Tibial artery (tissue), 4 donors: ENCODE data around the gene HAPLN3.
"Not testable (repeated sequence)": the region's sequence is repeated elsewhere in the genome, so short reads cannot be mapped to it uniquely, and the experiment has no call there.

Experiments
- DNase-seq, 2 donors: peaks; one replicate each; pipeline ENCODE4 v3.0.0-alpha.2; 2019
- H3K27ac ChIP-seq, 2 donors: fragments of 200-600 bp; sonication (generic) in 1 of 2; 1 replicate in 1 of 2; 2 replicates in 1 of 2; pipeline ENCODE4 v1.5.1; 2018 to 2019; ENCODE audit warnings: mild to moderate bottlenecking in 1 of 2
- H3K27me3 ChIP-seq, 2 donors: fragments of 200-600 bp; sonication (generic) in 1 of 2; one replicate each; pipeline versions ENCODE4 v1.5.1 to v1.6.0; 2016 to 2019
- H3K36me3 ChIP-seq, 3 donors: fragments of 200-600 bp; sonication (generic) in 2 of 3; one replicate each; pipeline ENCODE4 v1.5.1; 2016 to 2019; ENCODE audit warnings: mild to moderate bottlenecking in 2 of 3
- H3K4me1 ChIP-seq, 4 donors: fragments of 200-600 bp; sonication (generic) in 2 of 4; 1 replicate in 3 of 4; 2 replicates in 1 of 4; pipeline ENCODE4 v1.5.1; 2016 to 2019
- H3K4me3 ChIP-seq, 2 donors: fragments of 200-600 bp; sonication (generic) in 1 of 2; 1 replicate in 1 of 2; 2 replicates in 1 of 2; pipeline ENCODE4 v1.5.1; 2018 to 2019; ENCODE audit warnings: mild to moderate bottlenecking in 2 of 2
- H3K9me3 ChIP-seq, 3 donors: fragments of 200-600 bp; sonication (generic) in 1 of 3; one replicate each; pipeline ENCODE4 v1.5.1; 2016 to 2019
- intact Hi-C: fragments of 100-400 bp; cut with DNase I; formaldehyde crosslinking; loops from one replicate; pipeline ENCODE4 v1.15.0; 2023; ENCODE audit warnings: low total_unique reads
- TF ChIP-seq, protein P1 (sequence below), 2 experiments: fragments of 200-600 bp in 1 of 2; fragments of 450-650 bp in 1 of 2; IDR thresholded peaks; one replicate each; pipeline ENCODE4 v1.5.1; 2017 to 2019; ENCODE audit warnings: antibody characterized with exemption in 2 of 2, mild to moderate bottlenecking in 1 of 2, moderate library complexity in 1 of 2

HAPLN3 gene

DNA sequence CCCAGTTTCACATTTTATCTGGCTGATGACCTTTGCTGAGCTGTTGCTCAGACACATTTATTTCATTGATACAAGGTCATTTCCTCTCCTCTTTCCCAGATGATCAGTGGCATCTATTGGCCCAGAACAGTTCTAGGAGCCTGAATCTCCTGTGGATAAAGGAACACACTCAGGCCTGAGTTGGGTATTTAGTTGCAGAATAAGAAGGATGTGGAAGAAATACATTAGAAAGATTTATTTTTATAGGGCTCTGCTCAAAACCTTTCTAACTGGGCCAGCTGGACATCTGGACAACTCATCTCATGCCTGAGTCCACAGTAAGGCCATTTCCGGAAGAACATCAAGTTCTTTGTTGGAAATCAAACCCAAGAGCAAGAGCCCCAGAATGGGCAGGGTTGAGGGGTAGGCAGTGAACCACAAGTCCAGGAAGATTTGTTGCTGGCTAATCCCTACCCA lies 37.6 kb upstream of the HAPLN3 start:
- intact Hi-C loops: no loop called here
- no peaks in the 10 kb centered on the region for H3K9me3 ChIP-seq
- DNase-seq: no peak
- H3K36me3 ChIP-seq: no peaks in the 10 kb centered on the region
- TF ChIP-seq, protein P1, sequence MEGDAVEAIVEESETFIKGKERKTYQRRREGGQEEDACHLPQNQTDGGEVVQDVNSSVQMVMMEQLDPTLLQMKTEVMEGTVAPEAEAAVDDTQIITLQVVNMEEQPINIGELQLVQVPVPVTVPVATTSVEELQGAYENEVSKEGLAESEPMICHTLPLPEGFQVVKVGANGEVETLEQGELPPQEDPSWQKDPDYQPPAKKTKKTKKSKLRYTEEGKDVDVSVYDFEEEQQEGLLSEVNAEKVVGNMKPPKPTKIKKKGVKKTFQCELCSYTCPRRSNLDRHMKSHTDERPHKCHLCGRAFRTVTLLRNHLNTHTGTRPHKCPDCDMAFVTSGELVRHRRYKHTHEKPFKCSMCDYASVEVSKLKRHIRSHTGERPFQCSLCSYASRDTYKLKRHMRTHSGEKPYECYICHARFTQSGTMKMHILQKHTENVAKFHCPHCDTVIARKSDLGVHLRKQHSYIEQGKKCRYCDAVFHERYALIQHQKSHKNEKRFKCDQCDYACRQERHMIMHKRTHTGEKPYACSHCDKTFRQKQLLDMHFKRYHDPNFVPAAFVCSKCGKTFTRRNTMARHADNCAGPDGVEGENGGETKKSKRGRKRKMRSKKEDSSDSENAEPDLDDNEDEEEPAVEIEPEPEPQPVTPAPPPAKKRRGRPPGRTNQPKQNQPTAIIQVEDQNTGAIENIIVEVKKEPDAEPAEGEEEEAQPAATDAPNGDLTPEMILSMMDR (IDR thresholded peaks at IDR 0.05): no peak
- H3K4me1 ChIP-seq: no peaks in the 10 kb centered on the region
- no peak overlapping the region for H3K27ac ChIP-seq
- H3K4me3 ChIP-seq: no peak overlapping the region
- no peaks in the 10 kb centered on the region for H3K27me3 ChIP-seq

DNA sequence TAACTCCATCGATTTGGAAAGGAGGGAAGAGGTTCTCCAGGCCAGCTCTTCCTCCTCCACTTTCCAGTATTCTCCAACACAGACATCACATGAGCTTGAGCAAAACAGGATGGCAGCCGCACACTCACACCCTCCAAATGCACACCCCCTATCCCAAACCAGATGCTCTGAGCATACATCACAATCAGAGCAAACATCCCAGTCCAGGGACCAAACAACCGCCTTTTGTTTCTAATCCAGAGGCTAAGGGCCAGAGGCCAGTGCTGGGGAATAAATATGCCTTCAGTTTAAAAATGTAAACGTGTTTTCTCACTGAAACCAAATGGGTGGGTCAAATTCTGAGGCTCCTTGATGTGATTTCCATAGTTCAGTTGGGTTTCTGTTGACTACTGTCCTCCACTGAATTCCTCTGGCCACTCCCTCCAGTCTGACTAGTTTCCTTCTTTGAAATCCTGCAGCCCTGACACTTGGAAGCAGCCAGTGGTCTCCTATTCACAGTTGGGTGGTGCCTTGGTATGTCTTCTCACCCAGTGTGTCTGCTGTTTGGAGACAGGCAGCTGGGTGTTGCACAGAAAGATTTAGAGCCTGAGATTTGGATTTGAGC lies 37.0 kb upstream of the HAPLN3 start:
- intact Hi-C loops: no loop called here

DNA sequence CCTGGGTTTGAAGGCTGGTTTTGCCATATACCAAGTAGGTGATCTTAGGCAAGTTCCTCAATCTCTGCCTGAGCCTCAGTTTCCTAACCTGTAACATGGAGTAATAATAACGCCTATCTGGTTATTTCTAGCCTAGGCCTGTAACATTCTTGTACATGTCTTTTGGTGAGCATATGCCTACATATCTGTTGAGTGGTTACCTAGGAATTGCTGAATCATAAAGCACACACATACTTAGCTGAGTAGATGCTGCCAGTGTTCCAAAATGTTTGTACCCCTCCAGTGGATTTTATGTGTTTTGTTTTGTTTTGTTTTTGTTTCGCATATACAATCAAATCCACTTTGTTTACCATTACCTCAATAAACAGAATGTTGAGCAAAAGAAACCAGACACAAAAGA lies 35.2 kb upstream of the HAPLN3 start:
- intact Hi-C loops: no loop called here

More for the DNA sequence above, 37.0 kb upstream of the HAPLN3 start:
- Histone ChIP-seq H3K4me1 (no peaks in the 10 kb centered on the region), H3K4me3 (no peak overlapping the region), H3K9me3 (no peaks in the 10 kb centered on the region), H3K36me3 (no peaks in the 10 kb centered on the region), H3K27ac (peak overlapping the region; percentile 7 to 19), H3K27me3 (no peaks in the 10 kb centered on the region)
- TF ChIP-seq, protein P1 (IDR thresholded peaks at IDR 0.05): no peak
- no peak for DNase-seq

DNA sequence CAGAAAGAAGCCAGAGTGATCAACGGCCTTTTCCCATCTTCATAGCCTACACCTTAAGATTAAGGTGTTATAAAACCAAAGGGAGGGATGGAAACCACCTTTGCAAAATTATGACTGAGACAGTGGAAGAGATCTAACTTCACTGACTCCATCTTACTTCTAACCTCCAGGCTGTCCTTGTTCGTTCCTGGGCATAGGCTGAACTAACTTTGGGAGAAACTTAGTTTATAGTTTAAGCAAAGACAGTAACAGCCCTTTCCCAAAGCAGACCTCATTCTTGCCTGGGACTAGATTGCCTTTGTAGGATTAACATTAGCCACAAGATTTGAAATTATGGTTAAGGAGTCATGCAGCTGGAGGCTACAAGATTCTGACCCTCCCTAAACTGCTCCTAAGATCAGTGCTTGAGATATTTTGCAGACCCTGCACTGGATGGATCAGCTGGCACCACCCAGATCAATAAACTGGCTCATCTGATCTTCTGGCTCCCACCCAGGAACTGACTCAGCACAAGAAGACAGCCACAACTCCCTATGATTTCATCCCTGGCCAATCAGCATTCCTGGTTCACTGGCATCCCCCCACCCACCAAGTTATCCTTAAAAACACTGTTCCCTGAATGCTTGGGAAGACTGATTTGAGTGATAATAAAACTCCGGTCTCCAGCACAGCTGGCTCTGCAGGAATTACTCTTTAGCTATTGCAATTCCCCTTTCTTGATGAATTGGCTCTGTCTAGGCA lies 34.2 kb upstream of the HAPLN3 start:
- H3K4me1 ChIP-seq, DNase-seq, H3K4me3 ChIP-seq, H3K27ac ChIP-seq, intact Hi-C loops, H3K36me3 ChIP-seq, H3K27me3 ChIP-seq, H3K9me3 ChIP-seq: not testable (repeated sequence)

More for the DNA sequence above, 35.2 kb upstream of the HAPLN3 start:
- TF ChIP-seq, protein P1 (IDR thresholded peaks at IDR 0.05): no peak
- no peaks in the 10 kb centered on the region for H3K9me3 ChIP-seq
- H3K36me3 ChIP-seq: no peaks in the 10 kb centered on the region
- H3K4me3 ChIP-seq: no peak overlapping the region
- H3K4me1 ChIP-seq: no peaks in the 10 kb centered on the region
- H3K27me3 ChIP-seq: no peaks in the 10 kb centered on the region
- H3K27ac ChIP-seq: no peak overlapping the region
- no peak for DNase-seq

DNA sequence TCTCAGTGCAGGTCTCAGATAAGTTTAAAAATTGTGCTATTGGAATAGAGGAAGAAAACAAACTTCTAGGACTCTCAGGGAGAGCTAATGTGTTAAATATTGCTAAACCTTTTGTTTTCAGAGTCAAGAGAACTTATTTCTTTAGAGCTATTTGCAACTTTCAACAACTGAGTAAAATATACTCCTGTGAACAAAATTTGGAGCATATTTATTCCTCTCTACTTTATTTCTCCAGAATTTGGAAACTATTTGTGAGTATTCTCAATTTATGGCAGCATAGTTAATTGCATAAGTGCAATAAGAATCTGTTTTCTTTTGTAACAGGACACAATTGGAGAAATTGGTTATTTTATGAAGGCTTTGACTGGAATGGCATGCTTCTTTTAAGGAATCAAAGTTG lies 32.8 kb upstream of the HAPLN3 start:
- intact Hi-C loops, H3K27me3 ChIP-seq: not testable (repeated sequence)

DNA sequence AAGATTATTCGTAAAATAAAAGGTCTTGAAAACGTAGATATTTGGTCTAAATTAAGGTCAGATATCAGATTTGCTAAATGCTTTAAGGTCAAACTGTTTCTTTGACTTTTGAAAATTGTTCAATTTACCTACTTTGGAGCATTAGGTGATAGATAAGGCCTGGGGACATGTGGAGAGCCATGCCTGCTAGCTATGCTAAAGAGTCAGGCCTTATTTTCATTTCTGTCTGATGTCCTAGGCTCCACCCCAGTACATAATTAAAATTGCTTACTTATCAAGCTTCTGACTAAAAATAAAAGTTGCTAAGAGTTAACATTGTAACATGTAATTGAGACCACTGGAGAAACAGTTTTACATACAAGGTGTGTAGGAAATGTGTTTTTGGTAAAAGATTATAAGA lies 30.3 kb upstream of the HAPLN3 start:
- DNase-seq, H3K4me1 ChIP-seq, intact Hi-C loops, H3K36me3 ChIP-seq, H3K4me3 ChIP-seq, H3K27me3 ChIP-seq, H3K9me3 ChIP-seq, H3K27ac ChIP-seq: not testable (repeated sequence)

More for the DNA sequence above, 32.8 kb upstream of the HAPLN3 start:
- not testable (repeated sequence) for H3K4me3 ChIP-seq, H3K4me1 ChIP-seq, DNase-seq, H3K27ac ChIP-seq, H3K36me3 ChIP-seq, H3K9me3 ChIP-seq

DNA sequence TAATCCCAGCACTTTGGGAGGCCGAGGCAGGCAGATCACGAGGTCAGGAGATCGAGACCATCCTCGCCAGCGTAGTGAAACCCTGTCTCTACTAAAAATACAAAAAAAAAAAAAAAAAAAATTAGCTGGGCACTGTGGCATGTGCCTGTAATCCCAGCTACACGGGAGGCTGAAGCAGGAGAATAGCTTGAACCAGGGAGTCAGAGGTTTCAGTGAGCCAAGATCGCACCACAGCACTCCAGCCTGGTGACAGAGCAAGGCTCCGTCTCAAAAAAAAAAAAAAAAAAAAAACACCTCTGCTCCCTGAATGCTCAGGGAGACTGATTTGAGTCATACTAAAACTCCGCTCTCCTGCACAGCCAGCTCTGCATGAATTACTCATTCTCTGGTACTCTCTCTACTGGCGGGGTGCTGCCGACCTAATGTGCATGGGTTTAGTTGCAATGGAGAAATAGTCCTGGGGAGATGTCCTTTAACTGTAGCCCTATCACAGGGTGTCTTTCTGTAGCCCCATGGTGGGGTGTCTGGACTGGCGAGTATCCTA lies 25.6 kb upstream of the HAPLN3 start:
- peak overlapping the region in 1 of 2 donors; percentile 26 for H3K27ac ChIP-seq
- H3K4me1 ChIP-seq: peaks cover 0 to 29% (median 3%) of the 10 kb centered on the region in 4 donors
- not testable (repeated sequence) for H3K27me3 ChIP-seq, H3K9me3 ChIP-seq, H3K4me3 ChIP-seq, H3K36me3 ChIP-seq, DNase-seq
- intact Hi-C loops: loop anchor here (5.0 kb wide), 1 partner anchor 36 kb away; no protein-coding TSS in a partner anchor
